Measurements from ENCODE around the gene GNG12. TPM values are rescaled to one million over a fixed set of nuclear protein-coding genes. Genes with fewer than 3 reads are reported as not detected.

The GNG12 gene
- total RNA-seq, 2 donors from 2014 or later = 29.1 to 45.4 TPM

GRCh38 chr1:67791261-67791660, 42.0 kb downstream of the GNG12 start:
- Histone ChIP-seq H3K9me3 (no peaks in the 10 kb centered on the region), H3K27me3 (no peaks in the 10 kb centered on the region), H3K36me3 (no peaks in the 10 kb centered on the region), H3K27ac (peak overlapping the region in 1 of 2 donors; percentile 13), H3K4me1 (peaks cover 0 to 18% of the 10 kb centered on the region in 2 donors), H3K4me3 (no peak overlapping the region)
- DNase-seq (ENCODE audit: low spot score) = no peak
- no peak for TF ChIP-seq CTCF (IDR thresholded peaks at IDR 0.05)

- Histone ChIP-seq H3K4me1 (peaks cover 0 to 18% of the 10 kb centered on the region in 2 donors), H3K27me3 (no peaks in the 10 kb centered on the region), H3K36me3 (no peaks in the 10 kb centered on the region), H3K4me3 (no peak overlapping the region), H3K27ac (no peak overlapping the region), H3K9me3 (no peaks in the 10 kb centered on the region)
- DNase-seq (ENCODE audit: low spot score) = no peak
- no peak for TF ChIP-seq CTCF (IDR thresholded peaks at IDR 0.05)
These were observed 43.0 kb downstream of the GNG12 start for GRCh38 chr1:67790201-67790692.

DNA sequence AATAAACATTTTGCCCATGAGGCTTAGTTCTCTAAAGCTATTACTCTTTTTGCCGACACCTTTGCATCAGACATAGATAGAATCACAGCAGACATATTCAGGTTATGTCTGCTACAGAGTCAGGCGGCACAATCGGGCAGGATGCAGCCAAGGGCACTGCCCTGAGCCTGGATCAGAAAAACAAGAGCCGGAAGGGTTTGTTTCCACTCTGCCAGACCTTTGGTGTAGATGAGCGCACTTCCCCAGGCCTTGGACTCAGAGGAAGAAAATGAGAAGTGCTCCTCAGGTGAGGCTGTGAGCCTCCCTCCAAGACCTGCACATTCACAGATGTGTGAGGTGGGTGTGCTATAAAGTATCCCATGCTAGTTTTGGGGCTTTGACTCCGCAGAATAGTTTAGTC, 43.7 kb downstream of the GNG12 start:
- peaks cover 0 to 18% of the 10 kb centered on the region in 2 donors for H3K4me1 ChIP-seq
- no peaks in the 10 kb centered on the region for H3K27me3 ChIP-seq
- no peak for TF ChIP-seq CTCF (IDR thresholded peaks at IDR 0.05)
- no peak for DNase-seq (ENCODE audit: low spot score)
- no peak overlapping the region for H3K4me3 ChIP-seq
- H3K9me3 ChIP-seq = no peaks in the 10 kb centered on the region
- H3K36me3 ChIP-seq = no peaks in the 10 kb centered on the region
- no peak overlapping the region for H3K27ac ChIP-seq

DNA sequence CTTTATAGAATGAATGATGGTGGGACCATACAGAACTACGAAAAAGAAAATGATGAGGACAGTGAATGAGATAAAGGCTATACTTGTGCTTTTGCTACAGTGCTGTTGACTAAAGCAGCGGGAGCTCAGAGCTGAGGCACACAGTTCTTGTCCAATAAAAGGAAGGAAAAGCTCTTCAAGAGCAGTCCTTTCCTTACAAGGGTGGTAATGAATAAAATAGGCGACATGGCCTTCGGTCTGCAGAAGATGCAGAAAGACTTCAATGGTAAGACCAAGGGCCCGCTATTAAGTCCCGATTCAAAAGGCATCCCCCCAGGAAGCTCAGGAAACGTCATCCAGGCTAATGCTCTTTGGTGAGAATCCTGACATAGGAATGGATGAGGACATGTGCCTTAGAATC, 44.4 kb downstream of the GNG12 start:
- Histone ChIP-seq H3K36me3 (no peaks in the 10 kb centered on the region), H3K4me1 (peaks cover 0 to 14% of the 10 kb centered on the region in 2 donors), H3K27me3 (no peaks in the 10 kb centered on the region), H3K27ac (no peak overlapping the region), H3K4me3 (no peak overlapping the region), H3K9me3 (no peaks in the 10 kb centered on the region)
- no peak for DNase-seq (ENCODE audit: low spot score)
- TF ChIP-seq CTCF (IDR thresholded peaks at IDR 0.05) = no peak

- no peaks in the 10 kb centered on the region for H3K9me3 ChIP-seq
- peaks cover 0 to 8% of the 10 kb centered on the region in 2 donors for H3K4me1 ChIP-seq
- no peaks in the 10 kb centered on the region for H3K36me3 ChIP-seq
- no peak overlapping the region for H3K27ac ChIP-seq
- no peak for DNase-seq (ENCODE audit: low spot score)
- no peaks in the 10 kb centered on the region for H3K27me3 ChIP-seq
- no peak for TF ChIP-seq CTCF (IDR thresholded peaks at IDR 0.05)
- H3K4me3 ChIP-seq = no peak overlapping the region
These were observed 45.0 kb downstream of the GNG12 start for GRCh38 chr1:67788238-67788790.

- Histone ChIP-seq H3K9me3 (no peaks in the 10 kb centered on the region), H3K27ac (no peak overlapping the region), H3K4me1 (peaks cover 0 to 5% of the 10 kb centered on the region in 2 donors), H3K27me3 (no peaks in the 10 kb centered on the region), H3K4me3 (no peak overlapping the region), H3K36me3 (no peaks in the 10 kb centered on the region)
- no peak for DNase-seq (ENCODE audit: low spot score)
- TF ChIP-seq CTCF (IDR thresholded peaks at IDR 0.05) = no peak
These were observed 45.5 kb downstream of the GNG12 start for GRCh38 chr1:67787746-67788145.

Measured in right atrium auricular region (tissue), 2 donors.